ENCODE data around the gene ZNF423.

The ZNF423 gene

DNA sequence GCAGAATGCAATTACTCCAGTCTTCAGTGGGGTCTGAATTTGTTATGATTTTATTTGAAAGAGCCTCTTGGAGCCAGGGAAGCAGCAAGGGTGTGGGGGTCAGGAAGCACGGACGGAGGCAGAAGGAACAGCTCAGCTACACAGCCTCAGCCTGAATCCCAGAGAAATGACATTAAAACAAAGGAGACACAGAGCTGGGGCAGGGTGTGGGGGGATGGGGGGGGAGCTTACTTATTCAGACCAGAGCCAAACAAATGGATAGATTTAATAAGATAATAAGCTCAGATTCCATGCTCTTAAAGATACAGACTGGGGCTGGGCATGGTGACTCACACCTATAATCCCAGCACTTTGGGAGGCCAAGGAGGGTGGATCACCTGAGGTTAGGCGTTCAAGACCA lies 195.3 kb downstream of the ZNF423 start:
- DNase-seq = no peak

DNA sequence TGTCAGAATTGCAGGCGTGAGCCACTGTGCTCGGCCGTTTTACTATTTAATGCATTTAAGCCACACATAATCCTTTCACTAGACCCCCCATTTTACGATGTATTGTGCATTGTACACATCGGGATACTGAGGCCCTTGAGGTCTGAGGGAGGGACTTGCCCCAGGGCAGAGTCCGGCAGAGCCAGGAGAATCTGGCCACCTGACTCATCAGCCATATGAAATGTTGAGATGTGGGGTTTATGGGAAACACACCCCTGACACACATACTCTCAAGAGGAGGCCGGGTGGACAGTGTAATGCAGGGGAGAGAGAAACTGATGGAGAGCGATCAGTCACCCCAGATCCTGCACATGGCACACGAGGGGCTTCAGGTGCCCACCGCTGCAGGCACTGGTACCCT lies 196.6 kb downstream of the ZNF423 start:
- no peak for DNase-seq

DNA sequence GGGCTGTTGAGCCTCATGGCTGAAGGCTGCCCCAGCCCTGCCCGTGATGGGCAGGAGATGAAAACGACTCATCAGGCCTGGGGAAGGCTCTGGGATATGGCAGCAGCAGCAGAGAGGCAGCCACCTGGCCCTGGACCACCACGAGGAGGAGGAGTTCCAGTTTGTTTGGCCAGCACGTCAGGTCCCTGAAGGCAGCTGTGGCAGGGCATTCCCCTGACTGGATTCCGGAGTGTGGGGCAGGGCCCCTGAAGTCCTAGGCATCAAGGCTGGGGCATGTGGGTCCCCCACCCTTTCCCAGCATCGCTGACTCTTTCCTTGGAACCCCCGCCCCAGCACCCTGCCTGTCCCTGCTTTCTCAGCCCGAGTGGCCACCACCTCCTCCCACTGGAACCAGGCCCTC lies 197.4 kb downstream of the ZNF423 start:
- DNase-seq = no peak

DNA sequence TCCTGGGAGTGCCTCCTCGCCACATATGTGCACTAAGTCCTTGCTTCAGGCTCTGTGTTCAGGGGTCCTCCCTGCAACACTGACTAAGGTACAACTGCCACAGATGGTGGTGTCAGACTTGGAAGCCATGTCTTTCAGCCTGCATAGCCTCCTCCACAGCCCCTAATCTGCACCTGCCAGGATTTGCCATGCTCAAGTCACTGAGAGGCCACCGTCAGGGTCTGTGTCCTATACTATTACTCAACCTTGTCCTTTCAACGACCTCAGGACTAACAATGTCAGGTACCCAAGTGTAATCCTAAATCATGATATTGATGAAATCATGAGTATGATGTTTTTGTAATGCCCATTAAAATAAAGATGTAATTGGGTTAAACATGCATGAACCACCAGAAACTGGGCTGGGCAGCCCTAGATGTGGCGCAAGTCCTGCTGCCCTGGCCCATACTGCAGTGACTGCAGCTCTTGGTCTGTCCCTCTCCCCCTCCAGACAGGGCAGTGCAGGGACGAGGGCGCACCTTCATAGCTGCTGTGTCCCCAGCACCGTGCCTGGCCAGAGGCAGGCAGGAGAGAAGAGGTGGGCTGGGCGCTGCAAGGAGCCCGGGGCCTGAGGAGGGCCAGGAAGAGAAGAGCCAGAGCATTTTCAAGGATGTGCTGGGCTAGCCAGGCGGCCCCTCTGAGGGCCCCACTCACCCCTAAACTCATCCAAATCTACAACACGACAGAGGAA lies 198.0 kb downstream of the ZNF423 start:
- no peak for DNase-seq

DNA sequence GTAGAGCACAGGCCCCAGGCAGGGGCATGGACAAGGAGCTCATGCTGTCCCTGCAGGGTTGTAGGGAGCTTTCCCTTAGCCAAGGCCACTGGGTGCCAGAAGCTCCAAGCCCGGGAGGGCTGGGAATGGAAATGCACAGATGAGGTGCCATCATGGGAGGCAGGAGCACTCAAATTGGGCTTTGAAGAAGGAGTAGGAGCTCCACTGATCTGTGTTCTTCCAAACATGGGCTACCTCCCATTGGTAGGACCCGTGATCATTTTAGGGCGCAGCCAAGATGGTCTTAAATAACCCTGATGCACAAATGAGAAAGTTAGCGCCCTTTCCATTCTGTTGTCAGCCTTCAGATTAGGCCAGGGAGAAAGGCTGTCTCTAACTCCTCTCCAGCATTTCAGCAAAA lies 201.5 kb downstream of the ZNF423 start:
- no peak for DNase-seq

DNA sequence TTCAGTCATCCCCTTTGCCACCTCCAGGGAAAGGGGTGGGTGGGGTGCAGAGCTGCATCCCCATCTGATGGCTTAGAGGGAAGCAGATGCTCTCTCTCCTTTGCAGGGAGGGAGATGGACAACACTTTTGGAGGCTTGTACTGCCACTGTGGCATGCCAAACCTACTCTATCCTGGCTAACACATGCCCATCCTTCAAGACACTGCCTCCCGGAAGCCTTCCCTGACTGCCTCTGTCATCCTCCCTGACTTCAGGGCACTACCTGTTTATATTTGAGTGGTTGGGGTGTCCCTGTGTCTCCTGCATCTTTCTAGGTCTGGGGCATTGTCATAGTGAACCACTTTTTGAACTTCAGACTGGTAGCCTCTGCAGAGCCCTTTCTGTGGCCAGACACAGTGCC lies 202.3 kb downstream of the ZNF423 start:
- DNase-seq = no peak

DNA sequence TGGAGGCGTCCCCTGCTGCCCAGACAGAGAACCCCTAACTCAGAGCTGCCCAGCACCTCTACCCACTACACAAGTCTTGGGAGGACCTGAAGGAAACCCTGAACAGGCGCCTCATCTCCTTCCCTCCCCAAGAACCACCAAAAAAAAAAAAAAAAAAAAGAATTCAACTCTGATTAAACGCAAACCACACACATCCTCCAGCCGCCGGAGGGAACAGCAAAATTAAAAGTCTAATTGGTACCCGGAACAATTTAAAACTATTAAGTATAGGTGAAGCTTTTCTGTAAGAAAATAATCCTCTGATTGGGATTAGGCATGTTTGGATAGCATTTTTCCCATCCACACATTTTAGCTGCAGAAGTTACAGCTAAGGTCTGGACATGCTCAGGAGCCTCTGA lies 202.7 kb downstream of the ZNF423 start:
- DNase-seq = no peak

DNA sequence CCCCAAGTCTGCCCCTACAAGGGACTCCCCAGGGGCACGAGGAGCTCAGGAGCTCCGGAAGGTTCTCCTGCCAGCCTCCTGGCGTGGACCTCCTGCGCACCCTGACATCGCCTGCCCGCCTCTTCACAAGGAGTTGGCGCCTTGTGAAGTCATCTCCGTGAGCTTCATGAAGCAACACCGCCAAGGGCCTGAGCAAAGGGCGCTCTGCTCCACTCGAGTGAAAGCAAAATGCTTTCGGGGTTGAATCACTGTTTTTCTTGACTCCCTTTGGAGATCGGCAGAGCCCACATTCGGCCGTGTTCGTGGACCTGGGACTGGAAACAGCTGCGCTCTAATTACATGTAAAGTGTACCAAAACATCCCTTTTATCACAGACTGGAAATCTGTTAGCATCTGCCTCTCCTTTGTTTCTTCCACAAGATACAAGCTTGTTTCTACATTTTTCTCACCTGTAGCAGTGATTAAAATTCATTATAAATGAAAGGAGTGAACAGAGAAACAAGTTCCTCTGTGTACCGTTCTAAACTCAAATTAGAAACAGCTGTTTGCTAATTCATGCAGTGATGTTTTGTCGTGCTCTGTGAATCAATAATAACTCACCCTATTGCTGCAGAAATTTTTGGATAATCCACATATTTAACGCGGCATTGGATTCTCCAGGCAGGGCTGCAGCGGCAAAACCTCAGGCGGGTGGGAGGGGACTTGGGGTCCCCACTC lies 203.3 kb downstream of the ZNF423 start:
- DNase-seq = no peak

DNA sequence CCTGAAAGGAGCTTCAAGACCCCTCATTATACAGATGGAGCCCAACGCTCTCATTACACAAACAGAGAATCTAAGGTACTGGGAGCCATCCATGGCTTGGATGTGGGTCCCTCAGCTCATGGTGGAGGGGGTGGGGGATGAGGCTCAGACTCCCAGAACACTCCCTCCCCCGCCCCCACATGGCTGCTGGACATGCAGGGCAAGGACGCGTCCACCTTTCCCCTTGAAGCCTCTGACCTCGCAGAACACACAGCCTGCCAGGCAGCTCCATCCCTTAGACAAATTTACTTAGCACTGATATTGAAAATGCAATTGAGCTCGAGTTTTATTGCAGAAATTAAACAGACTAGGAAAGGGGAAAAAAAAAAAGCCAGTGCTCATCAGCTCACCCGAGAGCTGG lies 203.9 kb downstream of the ZNF423 start:
- DNase-seq = no peak

DNA sequence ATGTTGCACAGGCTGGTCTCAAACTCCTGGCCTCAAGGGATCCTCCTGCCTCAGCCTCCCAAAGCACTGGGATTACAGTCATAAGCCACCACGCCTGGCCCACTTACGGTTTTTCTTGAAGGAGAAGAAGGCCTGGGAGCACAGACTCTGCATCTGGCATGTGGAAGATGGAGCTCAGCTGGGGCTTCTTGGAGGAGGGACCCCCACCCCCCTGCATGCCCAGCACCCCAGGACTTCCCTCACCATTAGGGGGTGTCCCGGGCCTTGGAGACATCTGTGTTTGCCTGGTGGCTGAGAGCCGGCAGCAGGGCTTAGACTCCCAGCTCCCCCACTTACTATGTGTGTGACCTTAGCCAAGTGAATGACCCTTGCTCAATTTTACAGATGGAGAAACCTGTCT lies 204.7 kb downstream of the ZNF423 start:
- no peak for DNase-seq

DNA sequence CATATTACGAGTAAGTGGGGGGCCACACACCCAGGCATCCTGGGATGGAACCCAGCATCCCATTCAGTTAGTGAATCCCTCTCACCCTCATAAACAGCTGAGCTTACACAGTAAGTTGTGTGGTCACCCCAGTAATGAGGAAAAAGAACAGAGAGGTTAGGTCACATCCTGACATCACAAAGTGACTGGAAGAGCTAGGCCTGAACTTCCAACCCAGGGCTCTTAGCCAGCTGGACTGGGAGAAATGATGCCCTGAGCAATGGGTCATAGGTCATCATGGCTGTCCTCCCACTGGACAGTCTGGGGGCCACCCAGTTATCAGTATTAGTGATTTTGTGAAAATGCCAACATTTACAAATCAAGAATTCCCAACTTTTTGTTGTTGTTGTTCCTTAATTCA lies 205.3 kb downstream of the ZNF423 start:
- no peak for DNase-seq

DNA sequence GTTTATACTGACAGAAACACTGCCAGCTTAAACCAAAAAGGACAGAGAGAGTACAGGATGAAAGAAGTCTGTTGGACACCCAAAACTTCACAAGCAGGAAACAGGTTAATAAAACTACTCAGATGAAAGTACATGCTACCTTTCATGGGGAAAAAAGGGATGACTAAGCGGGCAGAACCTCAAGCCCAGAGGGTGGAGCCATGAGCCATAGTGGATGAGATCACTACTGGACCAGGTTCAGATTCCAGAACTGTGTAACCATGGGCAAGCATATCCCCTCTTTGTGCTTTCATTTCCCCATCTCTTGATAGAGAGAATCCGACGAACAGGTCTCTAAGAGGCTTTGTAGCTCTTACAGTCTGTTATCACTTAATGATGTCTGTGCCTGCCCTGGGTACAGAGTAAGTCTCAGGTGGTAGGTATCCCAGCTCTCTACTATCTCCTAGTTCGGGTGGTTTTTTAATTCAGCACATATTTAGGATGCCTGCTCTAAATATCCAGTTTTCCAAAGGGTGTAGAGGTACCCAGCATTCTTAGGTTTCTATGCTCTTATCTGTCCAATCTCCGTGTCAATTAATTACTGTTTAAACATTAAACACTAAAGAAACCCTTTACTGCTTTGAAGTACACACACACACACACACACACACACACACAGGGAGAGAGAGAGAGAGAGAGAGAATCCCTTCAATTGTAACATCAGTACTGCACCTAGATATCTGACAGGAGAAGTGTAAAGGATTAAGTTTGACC lies 206.7 kb downstream of the ZNF423 start:
- DNase-seq = no peak

DNA sequence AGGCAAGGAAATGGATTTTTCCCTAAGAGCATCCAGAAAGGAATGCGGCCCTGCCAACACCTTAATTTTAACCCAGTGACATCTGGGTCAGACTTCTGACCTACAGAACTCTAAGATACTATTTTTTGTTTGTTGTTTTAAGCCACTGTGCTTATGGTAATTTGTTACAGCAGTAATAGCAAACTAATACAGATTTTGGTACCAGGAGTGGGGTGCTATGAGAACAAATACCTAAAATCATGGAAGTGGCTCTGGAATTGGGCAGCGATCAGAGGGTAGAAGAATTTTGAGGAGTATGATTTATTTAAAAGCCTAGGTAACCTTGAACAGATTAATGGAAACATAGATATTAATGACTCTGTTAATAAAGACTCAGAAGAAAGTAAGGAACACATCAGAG lies 208.2 kb downstream of the ZNF423 start:
- DNase-seq = no peak

DNA sequence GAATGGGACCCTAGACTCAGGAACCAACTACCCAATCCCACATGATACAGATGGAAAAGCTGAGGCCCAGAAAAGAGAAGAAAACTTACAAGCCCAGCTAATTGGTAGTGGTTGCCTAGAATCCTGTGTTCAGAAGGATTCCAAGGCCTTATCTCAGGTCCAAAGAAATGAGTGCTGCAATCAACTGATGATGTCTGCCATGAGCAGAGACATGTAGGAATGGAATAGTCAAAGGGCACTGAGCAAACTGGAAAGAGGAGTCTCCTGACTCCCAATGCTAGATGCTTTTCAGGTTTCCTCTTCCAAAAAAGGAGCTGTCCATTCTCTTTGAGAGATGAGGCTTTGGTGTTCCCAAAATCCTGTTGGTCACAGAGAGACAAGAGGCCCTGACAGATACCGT lies 210.6 kb downstream of the ZNF423 start:
- DNase-seq = no peak

DNA sequence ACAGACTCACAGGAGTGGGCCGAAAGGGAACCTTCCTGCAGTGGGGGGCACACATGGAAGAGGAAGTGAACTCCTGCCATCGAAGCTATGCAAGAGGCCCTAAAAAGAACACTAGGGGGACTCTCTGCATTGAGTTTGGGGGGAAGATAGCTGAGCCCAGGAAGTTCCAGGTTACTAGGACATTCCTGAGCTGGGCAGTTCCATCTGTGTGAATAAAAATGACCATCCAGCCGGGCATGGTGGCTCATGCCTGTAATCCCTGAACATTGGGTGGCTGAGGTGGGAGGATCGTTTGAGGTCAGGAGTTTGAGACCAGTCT lies 211.8 kb downstream of the ZNF423 start:
- DNase-seq = no peak

DNA sequence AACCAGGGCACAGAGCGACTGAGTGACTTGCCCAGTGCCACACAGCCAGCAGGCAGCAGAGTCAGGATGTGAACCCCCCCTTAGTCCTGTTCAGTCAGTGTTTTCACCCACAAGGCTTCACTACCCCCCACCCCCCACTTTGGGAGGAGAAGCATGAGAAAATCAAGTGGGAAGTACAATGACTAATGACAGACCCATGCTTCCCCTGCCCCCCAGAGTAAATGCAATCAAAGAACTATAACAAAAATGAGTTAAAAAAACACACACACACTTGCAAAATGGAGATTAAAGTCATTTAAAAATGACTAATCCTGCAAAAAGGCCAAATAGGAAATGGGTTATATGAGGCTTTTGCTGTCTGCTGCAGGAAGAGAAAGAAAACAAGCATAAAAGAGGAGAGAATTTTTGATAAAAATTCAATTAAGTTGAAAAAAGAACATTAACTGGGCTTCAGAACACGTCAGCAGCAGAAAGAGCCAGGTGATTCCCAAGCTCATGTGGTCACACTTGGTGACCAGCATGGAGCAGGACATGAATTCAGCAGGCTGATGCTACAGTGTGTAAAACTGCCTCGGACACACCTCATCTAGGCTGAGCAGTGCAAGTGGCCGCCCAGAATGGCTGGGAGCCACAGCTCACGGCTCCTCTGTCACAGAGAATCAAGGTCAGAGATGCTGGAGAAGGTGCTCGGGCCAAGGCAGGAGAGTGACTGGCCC lies 212.3 kb downstream of the ZNF423 start:
- no peak for DNase-seq

DNA sequence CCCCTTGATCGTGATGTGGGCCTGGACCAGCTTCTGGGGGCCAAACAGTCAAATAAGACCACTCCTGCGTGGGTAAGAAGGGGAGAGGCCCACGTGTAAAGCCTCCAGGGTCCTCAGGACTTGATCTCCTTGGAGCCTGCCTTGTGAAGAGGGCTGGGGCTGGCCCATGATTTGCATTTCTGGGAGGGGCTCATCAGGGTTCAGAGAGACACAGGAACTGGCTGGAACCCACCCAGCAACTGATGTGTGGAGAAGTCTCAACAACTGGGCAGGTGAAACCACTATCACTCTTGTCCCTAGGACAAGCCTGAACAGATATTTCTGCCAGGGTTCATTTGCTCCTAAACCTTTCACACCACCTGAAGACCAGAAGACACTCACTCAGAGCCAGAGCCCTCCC lies 214.7 kb downstream of the ZNF423 start:
- DNase-seq = no peak

DNA sequence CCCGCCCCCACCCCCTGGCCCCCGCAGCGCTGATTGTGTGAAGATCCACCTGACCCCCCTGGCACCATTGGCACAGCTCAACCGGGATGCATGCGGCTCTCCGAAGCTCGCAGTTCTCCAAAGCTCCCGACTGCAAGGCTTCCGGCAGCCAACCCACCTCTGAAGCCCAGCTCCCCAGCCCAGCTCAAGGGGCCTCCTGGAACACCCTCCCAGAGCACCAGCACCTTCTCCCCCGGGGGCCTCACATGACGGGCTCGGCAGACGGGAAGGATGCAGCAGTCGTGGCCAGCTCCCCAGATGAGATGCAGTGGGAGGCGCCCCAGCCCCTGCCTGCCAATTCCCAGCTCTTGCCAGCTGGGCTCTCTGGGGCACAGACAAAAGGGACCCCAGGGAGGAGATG lies 215.3 kb downstream of the ZNF423 start:
- no peak for DNase-seq

DNA sequence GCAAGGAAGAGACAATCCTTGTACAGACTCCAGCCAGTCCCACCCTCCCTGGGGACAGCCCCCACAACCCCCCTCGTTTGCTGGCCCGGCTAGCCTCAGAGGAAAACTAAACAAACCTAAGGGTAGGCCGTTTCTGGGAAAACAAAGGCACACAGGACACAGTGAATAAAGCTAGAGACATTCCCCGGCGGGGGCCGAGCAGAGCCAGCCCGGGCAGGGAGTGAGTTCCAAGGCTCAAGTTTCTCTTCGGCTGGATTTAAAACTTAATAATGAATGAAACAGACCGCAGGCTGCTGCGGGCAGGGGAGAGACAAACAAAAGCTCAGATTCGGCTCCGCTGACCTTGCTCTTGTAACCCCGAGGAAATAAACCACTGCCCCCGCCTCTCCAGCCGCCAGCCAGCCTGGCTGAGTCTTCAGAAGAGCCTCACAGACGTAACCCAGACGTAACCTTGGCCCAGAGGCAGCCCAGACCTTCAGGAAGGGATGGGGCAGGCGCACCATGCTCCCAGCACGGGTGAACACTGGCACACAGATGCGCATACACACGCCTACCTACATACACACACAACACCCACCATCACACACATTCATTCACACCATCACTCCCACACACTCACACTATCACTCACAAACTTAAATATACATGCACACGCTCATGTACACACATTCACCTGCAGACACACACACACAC lies 216.0 kb downstream of the ZNF423 start:
- no peak for DNase-seq

DNA sequence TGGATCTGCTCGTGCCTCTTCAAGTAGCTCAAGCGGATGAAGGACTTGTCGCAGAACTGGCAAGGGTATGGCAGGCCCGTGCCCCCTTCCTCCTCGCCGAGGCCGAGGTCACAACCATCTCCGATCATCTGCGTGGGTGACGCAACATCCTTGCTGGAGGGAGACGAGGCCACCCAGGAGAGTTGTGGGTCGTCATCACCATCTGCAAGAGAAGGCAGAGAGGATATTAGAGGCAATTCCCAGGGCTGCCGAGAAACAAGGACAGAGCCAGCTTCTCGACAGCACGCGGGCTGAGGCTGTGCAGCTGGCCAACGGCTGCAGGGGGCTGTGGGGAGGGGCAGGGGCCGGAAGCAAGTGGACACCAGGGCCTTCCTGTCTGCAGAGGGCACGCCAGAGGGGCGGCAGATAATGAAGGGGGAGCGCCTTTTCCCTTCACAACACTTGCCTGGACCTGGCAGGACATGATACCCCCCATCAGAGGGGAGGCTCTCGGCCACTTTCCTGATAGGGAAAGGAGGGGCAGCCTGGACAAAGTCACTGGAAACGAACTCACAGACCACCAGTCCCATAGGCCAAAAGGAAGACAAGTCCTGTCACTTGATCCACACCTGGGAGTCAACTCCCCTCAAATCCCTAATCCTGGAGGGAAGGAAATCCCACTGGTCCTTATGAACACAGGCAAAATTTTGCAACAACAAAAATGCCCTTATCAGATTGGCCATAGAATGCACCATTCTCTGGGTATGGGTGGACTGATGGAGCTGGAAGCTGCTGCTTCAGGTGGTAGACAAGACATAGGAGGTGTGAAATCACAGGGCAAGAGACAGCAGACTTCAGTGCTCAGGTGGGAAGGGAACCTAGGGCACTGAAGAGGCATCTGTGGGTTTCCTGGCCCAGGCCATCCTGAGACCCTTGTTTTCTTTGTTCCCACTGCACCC lies 217.0 kb downstream of the ZNF423 start:
- no peak for DNase-seq

DNA sequence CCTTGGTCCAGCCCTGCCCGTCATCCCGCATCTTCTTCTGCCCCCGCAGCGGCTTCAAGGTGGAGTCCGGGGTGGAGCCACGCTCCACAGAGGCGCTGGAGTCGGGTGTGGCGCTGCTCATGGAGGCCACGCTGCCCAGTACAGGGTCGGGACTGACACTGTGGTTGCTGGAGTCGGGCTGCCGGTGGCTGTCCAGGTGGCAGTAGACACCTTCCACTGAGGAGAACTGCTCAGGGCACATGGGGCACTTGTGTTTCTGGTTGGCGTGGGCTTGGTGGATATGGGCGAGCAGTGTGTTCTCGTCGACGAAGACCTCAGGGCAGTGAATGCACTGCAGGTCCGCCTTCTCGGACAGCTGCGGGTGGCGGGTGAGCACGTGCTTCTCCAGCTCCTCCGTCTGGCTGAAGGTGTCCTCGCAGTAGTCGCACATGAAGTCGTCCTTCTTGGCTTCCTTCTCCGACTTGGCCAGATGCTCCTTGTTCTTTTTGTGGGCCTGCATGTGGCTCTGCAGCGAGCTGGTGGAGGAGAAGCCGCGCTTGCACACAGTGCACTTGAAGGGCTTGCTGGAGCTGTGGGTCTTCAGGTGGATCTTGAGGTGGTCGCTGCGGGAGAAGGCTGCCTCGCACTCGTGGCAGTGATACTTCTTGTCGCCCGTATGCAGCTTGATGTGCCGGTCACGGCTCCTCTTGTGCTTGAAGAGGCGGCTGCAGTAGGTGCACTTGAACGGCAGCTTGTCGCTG lies 217.8 kb downstream of the ZNF423 start:
- no peak for DNase-seq

Data from effector CD4-positive, alpha-beta T cell (primary cell).